RWPE2 (cell line): ENCODE measurements around the gene ABHD2.
"Not testable (repeated sequence)": the region's sequence is repeated elsewhere in the genome, so short reads cannot be mapped to it uniquely, and the experiment has no call there.

Source experiments
- ATAC-seq: fragments of 200-7000 bp; cut with Tn5 transposase; 3 replicates; pipeline ENCODE4 v1.9.1; 2021; ENCODE audit warnings: low read depth
- DNase-seq: peaks from one replicate; pipeline ENCODE4 v3.0.0-alpha.2; 2020; ENCODE audit warnings: low spot score
- H3K27ac ChIP-seq: fragments of 450-650 bp; 2 replicates; pipeline ENCODE4 v1.5.1; 2017; ENCODE audit warnings: mild to moderate bottlenecking; ENCODE audit not compliant: poor library complexity, severe bottlenecking
- H3K27me3 ChIP-seq: fragments of 250-450 bp; sonication (Bioruptor Pico); 2 replicates; pipeline ENCODE4 v1.5.1; 2021; ENCODE audit warnings: mild to moderate bottlenecking, moderate library complexity; ENCODE audit not compliant: insufficient read depth, poor library complexity, severe bottlenecking
- H3K36me3 ChIP-seq: fragments of 250-450 bp; sonication (Bioruptor Pico); 2 replicates; pipeline ENCODE4 v1.5.1; 2020; ENCODE audit warnings: low read depth, mild to moderate bottlenecking, moderate library complexity
- H3K4me1 ChIP-seq: fragments of 250-450 bp; sonication (Bioruptor Pico); 2 replicates; pipeline ENCODE4 v1.5.1; 2021; ENCODE audit warnings: mild to moderate bottlenecking, moderate library complexity; ENCODE audit not compliant: insufficient read depth, poor library complexity, severe bottlenecking
- H3K4me3 ChIP-seq: fragments of 250-450 bp; sonication (Bioruptor Pico); 2 replicates; pipeline ENCODE4 v1.5.1; 2021; ENCODE audit warnings: mild to moderate bottlenecking, moderate library complexity; ENCODE audit not compliant: severe bottlenecking
- H3K9me3 ChIP-seq: fragments of 250-450 bp; sonication (Bioruptor Pico); 2 replicates; pipeline ENCODE4 v1.5.1; 2021; ENCODE audit warnings: mild to moderate bottlenecking, moderate library complexity; ENCODE audit not compliant: severe bottlenecking
- TF ChIP-seq, protein P1 (sequence below): fragments of 450-650 bp; IDR thresholded peaks from one replicate; pipeline ENCODE4 v1.5.1; 2017; ENCODE audit warnings: mild to moderate bottlenecking, moderate library complexity; ENCODE audit not compliant: poor library complexity, severe bottlenecking

The ABHD2 gene

DNA sequence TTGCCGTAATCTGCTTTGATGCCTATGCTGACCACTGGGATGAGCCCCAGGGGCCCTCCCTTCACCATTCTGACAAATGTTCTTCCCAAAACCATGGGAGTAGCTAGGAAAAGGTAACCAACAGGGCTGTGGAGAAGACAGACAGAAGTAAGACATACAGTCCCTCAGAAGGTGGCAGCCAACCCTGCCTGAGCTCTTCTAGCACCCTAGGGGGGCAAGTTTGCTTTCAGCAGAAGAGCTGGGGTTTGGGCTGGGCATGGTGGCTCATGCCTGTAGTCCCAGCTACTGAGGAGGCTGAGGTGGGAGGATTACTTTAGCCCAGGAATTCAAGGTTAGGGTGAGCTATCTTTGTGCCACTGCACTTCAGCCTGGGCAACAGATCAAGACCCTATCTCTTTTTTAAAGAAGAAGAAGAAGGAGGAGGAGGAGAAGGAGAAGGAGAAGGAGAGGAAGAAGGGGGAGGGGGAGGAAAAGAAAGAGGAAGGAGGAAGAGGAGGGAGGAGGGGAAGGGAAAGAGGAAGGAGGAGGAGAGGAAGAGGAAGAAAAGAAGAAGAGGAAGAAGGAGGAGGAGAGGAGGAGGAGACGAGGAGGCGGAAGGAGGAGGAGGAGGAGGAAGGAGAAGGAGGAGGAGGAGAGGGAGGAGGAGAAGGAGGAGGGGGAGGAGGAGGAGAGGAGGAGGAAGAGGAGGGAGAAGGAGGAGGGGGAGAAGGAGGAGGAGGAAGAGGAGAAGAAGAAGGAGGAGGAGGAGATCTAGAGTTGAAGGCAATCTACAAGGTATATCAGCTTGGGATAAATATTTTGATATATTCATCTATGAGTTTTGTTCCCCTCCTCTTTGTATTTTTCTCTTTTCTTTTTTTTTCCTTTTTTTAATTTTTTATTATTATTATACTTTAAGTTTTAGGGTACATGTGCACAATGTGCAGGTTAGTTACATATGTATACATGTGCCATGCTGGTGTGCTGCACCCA is 44.9 kb upstream of the ABHD2 start:
- Histone ChIP-seq H3K36me3 (no peaks in the 10 kb centered on the region), H3K4me3 (no peak overlapping the region), H3K27me3 (no peaks in the 10 kb centered on the region), H3K4me1 (no peaks in the 10 kb centered on the region), H3K9me3 (no peaks in the 10 kb centered on the region), H3K27ac (no peak overlapping the region)
- ATAC-seq (no peak), DNase-seq (peak; percentile 31)
- TF ChIP-seq, protein P1, sequence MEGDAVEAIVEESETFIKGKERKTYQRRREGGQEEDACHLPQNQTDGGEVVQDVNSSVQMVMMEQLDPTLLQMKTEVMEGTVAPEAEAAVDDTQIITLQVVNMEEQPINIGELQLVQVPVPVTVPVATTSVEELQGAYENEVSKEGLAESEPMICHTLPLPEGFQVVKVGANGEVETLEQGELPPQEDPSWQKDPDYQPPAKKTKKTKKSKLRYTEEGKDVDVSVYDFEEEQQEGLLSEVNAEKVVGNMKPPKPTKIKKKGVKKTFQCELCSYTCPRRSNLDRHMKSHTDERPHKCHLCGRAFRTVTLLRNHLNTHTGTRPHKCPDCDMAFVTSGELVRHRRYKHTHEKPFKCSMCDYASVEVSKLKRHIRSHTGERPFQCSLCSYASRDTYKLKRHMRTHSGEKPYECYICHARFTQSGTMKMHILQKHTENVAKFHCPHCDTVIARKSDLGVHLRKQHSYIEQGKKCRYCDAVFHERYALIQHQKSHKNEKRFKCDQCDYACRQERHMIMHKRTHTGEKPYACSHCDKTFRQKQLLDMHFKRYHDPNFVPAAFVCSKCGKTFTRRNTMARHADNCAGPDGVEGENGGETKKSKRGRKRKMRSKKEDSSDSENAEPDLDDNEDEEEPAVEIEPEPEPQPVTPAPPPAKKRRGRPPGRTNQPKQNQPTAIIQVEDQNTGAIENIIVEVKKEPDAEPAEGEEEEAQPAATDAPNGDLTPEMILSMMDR: no peak

DNA sequence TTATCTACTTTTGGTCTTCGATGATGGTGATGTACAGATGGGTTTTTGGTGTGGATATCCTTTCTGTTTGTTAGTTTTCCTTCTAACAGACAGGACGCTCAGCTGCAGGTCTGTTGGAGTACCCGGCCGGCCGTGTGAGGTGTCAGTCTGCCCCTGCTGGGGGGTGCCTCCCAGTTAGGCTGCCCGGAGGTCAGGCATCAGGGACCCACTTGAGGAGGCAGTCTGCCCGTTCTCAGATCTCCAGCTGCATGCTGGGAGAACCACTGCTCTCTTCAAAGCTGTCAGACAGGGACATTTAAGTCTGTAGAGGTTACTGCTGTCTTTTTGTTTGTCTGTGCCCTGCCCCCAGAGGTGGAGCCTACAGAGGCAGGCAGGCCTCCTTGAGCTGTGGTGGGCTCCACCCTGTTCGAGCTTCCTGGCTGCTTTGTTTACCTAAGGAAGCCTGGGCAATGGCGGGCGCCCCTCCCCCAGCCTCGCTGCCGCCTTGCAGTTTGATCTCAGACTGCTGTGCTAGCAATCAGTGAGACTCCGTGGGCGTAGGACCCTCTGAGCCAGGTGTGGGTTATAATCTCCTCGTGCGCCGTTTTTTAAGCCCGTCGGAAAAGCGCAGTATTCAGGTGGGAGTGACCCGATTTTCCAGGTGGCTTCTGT is 39.1 kb upstream of the ABHD2 start:
- H3K4me1 ChIP-seq, H3K9me3 ChIP-seq, ATAC-seq, H3K36me3 ChIP-seq, H3K4me3 ChIP-seq, H3K27me3 ChIP-seq, H3K27ac ChIP-seq: not testable (repeated sequence)
- peak; percentile 34 for DNase-seq

GRCh38 chr15:89051875-89052274 is 36.4 kb upstream of the ABHD2 start:
- ATAC-seq (peak; percentile 29; the same call in 1 of the 3 replicates), DNase-seq (peak; percentile 15)
- Histone ChIP-seq H3K4me1 (no peaks in the 10 kb centered on the region), H3K4me3 (no peak overlapping the region), H3K9me3 (no peaks in the 10 kb centered on the region), H3K27ac (no peak overlapping the region), H3K27me3 (no peaks in the 10 kb centered on the region), H3K36me3 (no peaks in the 10 kb centered on the region)
- TF ChIP-seq, protein P1: no peak

DNA sequence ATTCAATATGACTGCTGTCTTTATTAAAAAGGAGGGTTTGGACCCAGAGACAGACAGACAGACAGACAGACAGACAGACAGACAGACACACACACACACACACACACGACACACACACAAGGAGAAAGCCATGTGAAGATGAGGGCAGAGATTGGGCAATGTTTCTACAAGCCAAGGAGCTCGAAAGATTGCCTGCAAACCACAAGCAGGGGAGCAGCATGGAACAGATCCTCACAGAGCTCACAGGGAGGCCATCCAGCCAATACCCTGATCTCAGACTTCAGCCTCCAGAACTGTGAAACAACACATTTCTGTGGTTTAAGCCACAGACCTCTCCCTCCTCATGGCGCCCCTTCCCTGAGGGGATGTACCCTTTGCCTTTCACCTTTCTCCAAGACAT is 35.8 kb upstream of the ABHD2 start:
- ATAC-seq (no peak), DNase-seq (peak; percentile 21)
- no peak overlapping the region for H3K27ac ChIP-seq
- no peaks in the 10 kb centered on the region for H3K9me3 ChIP-seq
- TF ChIP-seq, protein P1: no peak
- H3K4me3 ChIP-seq: no peak overlapping the region
- no peaks in the 10 kb centered on the region for H3K27me3 ChIP-seq
- no peaks in the 10 kb centered on the region for H3K4me1 ChIP-seq
- no peaks in the 10 kb centered on the region for H3K36me3 ChIP-seq

- no peak for DNase-seq
- Histone ChIP-seq H3K27me3 (no peaks in the 10 kb centered on the region), H3K4me3 (no peak overlapping the region), H3K4me1 (no peaks in the 10 kb centered on the region), H3K36me3 (no peaks in the 10 kb centered on the region), H3K27ac (no peak overlapping the region), H3K9me3 (no peaks in the 10 kb centered on the region)
- ATAC-seq: no peak
- TF ChIP-seq, protein P1: no peak
Observed at GRCh38 chr15:89054873-89055272, 33.4 kb upstream of the ABHD2 start.
